H1 (cell line): ENCODE data around the gene CHMP6. TPM values are rescaled to one million over a fixed set of nuclear protein-coding genes. Genes with fewer than 3 reads are reported as not detected.

Source experiments
- CEBPB ChIP-seq: IDR thresholded peaks from 2 replicates; pipeline ENCODE4 v1.6.1; 2012; ENCODE audit warnings: low read depth, low read length
- CHD7 ChIP-seq: fragments of 300-600 bp; sonication (generic); IDR thresholded peaks from 2 replicates; pipeline ENCODE4 v1.7.1; 2012; ENCODE audit warnings: low read length, moderate library complexity, mild to moderate bottlenecking, inconsistent platforms; ENCODE audit not compliant: insufficient replicate concordance
- HDAC2 ChIP-seq, 2 experiments: fragments of 300-600 bp in 1 of 2; sonication (generic) in 1 of 2; IDR thresholded peaks; 2 replicates each; pipeline ENCODE4 v1.6.1; 2011 to 2012; ENCODE audit warnings: low read depth in 2 of 2, low read length in 2 of 2, mild to moderate bottlenecking in 2 of 2, moderate library complexity in 2 of 2, borderline replicate concordance in 1 of 2, inconsistent platforms in 1 of 2
- KDM1A ChIP-seq: fragments of 200-600, 300-600 bp; sonication (generic); IDR thresholded peaks from 2 replicates; pipeline ENCODE4 v1.7.1; 2016; ENCODE audit warnings: mild to moderate bottlenecking, low read length, borderline replicate concordance
- NANOG ChIP-seq: IDR thresholded peaks from 2 replicates; pipeline ENCODE4 v1.6.1; 2011; ENCODE audit warnings: low read length, low read depth, mild to moderate bottlenecking, inconsistent platforms; ENCODE audit not compliant: insufficient read depth, poor library complexity, severe bottlenecking
- PHF8 ChIP-seq: fragments of 200-600 bp; sonication (generic); conservative IDR thresholded peaks from 2 replicates; pipeline ENCODE4 v1.7.1; 2012; ENCODE audit warnings: low read depth, mild to moderate bottlenecking, inconsistent platforms, low read length, moderate library complexity
- POLR2A ChIP-seq, 2 experiments: IDR thresholded peaks; 1 replicate in 1 of 2; 2 replicates in 1 of 2; pipeline ENCODE4 v1.6.1; 2011; ENCODE audit warnings: low read depth in 2 of 2, low read length in 2 of 2, mild to moderate bottlenecking in 2 of 2; ENCODE audit errors: control extremely low read depth in 1 of 2
- RFX5 ChIP-seq: IDR thresholded peaks from 2 replicates; pipeline ENCODE4 v1.6.1; 2011; ENCODE audit warnings: low read depth, low read length, improper control_type of control experiment, borderline replicate concordance
- SAP30 ChIP-seq: fragments of 300-600 bp; sonication (generic); IDR thresholded peaks from 2 replicates; pipeline ENCODE4 v1.7.1; 2012; ENCODE audit warnings: low read length, moderate library complexity, mild to moderate bottlenecking, inconsistent platforms; ENCODE audit not compliant: insufficient read depth, insufficient replicate concordance
- SP2 ChIP-seq: IDR thresholded peaks from 2 replicates; pipeline ENCODE4 v1.6.1; 2012; ENCODE audit warnings: mild to moderate bottlenecking, low read length, inconsistent platforms
- TCF12 ChIP-seq: IDR thresholded peaks from 2 replicates; pipeline ENCODE4 v1.6.1; 2011; ENCODE audit warnings: low read depth, mild to moderate bottlenecking, low read length
- polyA plus RNA-seq, 7 experiments: library from polyadenylated mRNA; depleted of rRNA in 3 of 7; stranded (reverse) in 5 of 7; unstranded in 2 of 7; fragments of >200 nt in 5 of 7; fragments of 200-250 nt in 2 of 7; gene quantifications; 1 replicate in 5 of 7; 2 replicates in 1 of 7; 4 replicates in 1 of 7; pipeline versions ENCODE4 v1.2.1 to v1.2.3, GENCODE V29; 2011 to 2013; ENCODE audit warnings: missing spikeins in 2 of 7, mixed read lengths in 2 of 7
- total RNA-seq: library from RNA; stranded (reverse); fragmentation: NEBNext Ultra II Directional; extraction: Animal tissue kit (Norgen Biotek cat#: 25700); gene quantifications from 2 replicates; pipeline ENCODE4 v1.2.1, GENCODE V29; 2021

Gene CHMP6
- total and polyA plus RNA-seq, 2 of the 8 experiments (the other 6 are each of a cell fraction or from before 2014, with no cell fraction given), result 15.7 to 24.3 TPM

DNA sequence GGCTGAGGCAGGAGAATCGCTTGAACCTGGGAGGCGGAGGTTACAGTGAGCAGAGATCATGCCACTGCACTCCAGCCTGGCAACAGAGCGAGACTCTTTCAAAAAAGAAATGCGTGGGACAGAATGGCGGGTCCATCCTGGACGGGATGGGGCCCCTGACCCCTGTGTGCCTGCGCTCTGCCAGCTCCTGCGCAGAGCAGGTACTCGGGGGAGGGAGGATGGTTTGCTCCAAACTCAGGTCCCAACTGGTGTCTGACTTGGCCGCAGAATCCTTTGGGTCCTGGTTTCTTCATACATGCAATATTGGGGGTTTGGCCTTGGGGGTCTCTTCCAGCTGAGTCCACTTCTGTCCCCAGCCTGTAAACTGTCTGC, 10.4 kb downstream of the CHMP6 start (continued):
- TF ChIP-seq CHD7 (no peak), HDAC2 (IDR thresholded peaks at IDR 0.05; ENCODE audit: borderline replicate concordance in 1 of 2, low read depth in 2 of 2, low read length in 2 of 2) (no peak), TCF12 (no peak), RFX5 (no peak), KDM1A (no peak), PHF8 (no peak), NANOG (no peak), CEBPB (no peak), SP2 (no peak), POLR2A (IDR thresholded peaks at IDR 0.05; ENCODE audit: control extremely low read depth in 1 of 2, low read depth in 2 of 2, low read length in 2 of 2) (no peak), SAP30 (no peak)
